Adrenal gland (tissue), 12 donors: ENCODE measurements around the gene WIPF1. TPM values are rescaled to one million over a fixed set of nuclear protein-coding genes. Genes with fewer than 3 reads are reported as not detected.

Experiments
- DNase-seq, 7 donors: peaks; one replicate each; pipeline ENCODE4 v3.0.0-alpha.2; 2019 to 2020
- H3K27ac ChIP-seq, 5 donors: fragments of 200-600 bp; sonication (generic) in 4 of 5; 1 replicate in 3 of 5; 2 replicates in 2 of 5; pipeline versions ENCODE4 v1.5.1 to v1.8.0; 2016 to 2020; ENCODE audit warnings: mild to moderate bottlenecking in 1 of 5
- H3K27me3 ChIP-seq: fragments of 200-600 bp; 2 replicates; pipeline ENCODE4 v1.8.0; 2021
- H3K36me3 ChIP-seq, 2 donors: fragments of 200-600 bp; replicated peaks in 1 of 2; 1 replicate in 1 of 2; 2 replicates in 1 of 2; pipeline versions ENCODE4 v1.5.1 to v1.8.0; 2018 to 2022
- H3K4me1 ChIP-seq, 2 donors: fragments of 200-600 bp; replicated peaks in 1 of 2; 1 replicate in 1 of 2; 2 replicates in 1 of 2; pipeline versions ENCODE4 v1.5.1 to v1.8.0; 2018 to 2021
- H3K4me3 ChIP-seq, 4 donors: fragments of 200-600 bp; sonication (generic) in 3 of 4; one replicate each; pipeline ENCODE4 v1.5.1; 2016 to 2018
- H3K9me3 ChIP-seq, 3 donors: fragments of 200-600 bp; sonication (generic) in 1 of 3; replicated peaks in 1 of 3; 1 replicate in 2 of 3; 2 replicates in 1 of 3; pipeline versions ENCODE4 v1.5.1 to v1.8.0; 2016 to 2021
- POLR2A ChIP-seq, 2 donors: fragments of 450-650 bp; IDR thresholded peaks; one replicate each; pipeline ENCODE4 v1.6.1; 2017; ENCODE audit warnings: antibody characterized with exemption in 2 of 2, mild to moderate bottlenecking in 2 of 2, moderate library complexity in 1 of 2
- whole genome bisulfite sequencing, 4 donors: extraction: QIAGEN DNeasy Blood & Tissue Kit in 2 of 4; methylation state at CpG; one replicate each; pipeline versions ENCODE4 v1.1.5 to v1.1.7; 2013 to 2017; 5-methylcytosine and 5-hydroxymethylcytosine counted together
- intact Hi-C, 2 donors: fragments of 100-400 bp; cut with DNase I; formaldehyde crosslinking; loops; one replicate each; pipeline versions ENCODE4 v1.14.1 to v1.15.0; 2022 to 2023
- polyA plus RNA-seq, 3 donors: library from polyadenylated mRNA; stranded (reverse); fragments of 200-250 nt in 2 of 3; fragments of 350-450 nt in 1 of 3; fragmentation: Illumina TruSeq in 1 of 3; extraction: RNeasy Lipid Tissue Mini Kit (QIAGEN cat#74804) in 1 of 3; gene quantifications; one replicate each; pipeline ENCODE4 v1.2.3, GENCODE V29; 2013 to 2014
- total RNA-seq, 9 donors: library from RNA; depleted of rRNA in 4 of 9; stranded (reverse); fragments of >200 nt in 4 of 9; fragments of 120-200 nt in 1 of 9; fragmentation: NEBNext Ultra II Directional in 1 of 9; extraction: Animal tissue kit (Norgen Biotek cat#: 25700) in 1 of 9; gene quantifications; one replicate each; pipeline versions ENCODE4 v1.1.0 to v1.2.4, GENCODE V29; 2013 to 2023
- TF ChIP-seq, protein P1 (sequence below), 6 experiments: fragments of 450-650 bp in 4 of 6; fragments of 200-600 bp in 2 of 6; sonication (generic) in 1 of 6; IDR thresholded peaks; 1 replicate in 5 of 6; 2 replicates in 1 of 6; pipeline versions ENCODE4 v1.5.1 to v1.8.0; 2016 to 2021; ENCODE audit warnings: antibody characterized with exemption in 6 of 6, mild to moderate bottlenecking in 2 of 6, moderate library complexity in 1 of 6
- donor health status: healthy with polysubstance abuse.
- donor health status: Bipolar disorder and iron deficiency.
- donor health status: DM: yes; HTN: yes; CAD: no.
- donor health status: DM: no; HTN: no; CAD: no.
- donor health status: DM: no; HTN: no; CAD: no.
- donor health status: DM: yes; HTN: yes; CAD: no.

The WIPF1 gene
- total and polyA plus RNA-seq, 12 donors: 4.8 to 42.4 (median 24.6) TPM

DNA sequence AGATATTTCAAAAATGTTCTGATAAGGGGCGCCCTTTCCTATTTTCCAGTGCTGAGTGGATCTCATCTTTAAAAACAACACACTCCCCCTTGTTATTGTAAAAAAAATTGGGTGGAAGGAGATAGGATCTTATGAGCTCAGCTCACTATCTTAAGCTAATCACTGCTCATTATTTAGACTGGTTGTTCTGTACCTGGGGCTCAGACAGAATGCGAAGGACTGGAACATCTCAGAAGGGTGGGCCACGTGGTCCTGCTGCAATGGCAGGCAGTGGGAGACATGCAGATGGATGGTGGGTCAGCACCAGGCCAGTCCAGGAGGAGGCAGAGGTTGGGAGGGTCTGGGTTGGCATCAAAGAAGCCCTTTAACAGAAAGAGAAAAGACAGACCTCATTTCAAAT is 62.5 kb downstream of the WIPF1 start:
- WGBS, 4 donors: 64 to 70% (median 69%) methylated on average over 3 of the region's 3 CpGs
- H3K4me1 ChIP-seq: no peaks in the 10 kb centered on the region
- no peaks in the 10 kb centered on the region for H3K27me3 ChIP-seq
- H3K36me3 ChIP-seq: no peaks in the 10 kb centered on the region
- TF ChIP-seq, protein P1, sequence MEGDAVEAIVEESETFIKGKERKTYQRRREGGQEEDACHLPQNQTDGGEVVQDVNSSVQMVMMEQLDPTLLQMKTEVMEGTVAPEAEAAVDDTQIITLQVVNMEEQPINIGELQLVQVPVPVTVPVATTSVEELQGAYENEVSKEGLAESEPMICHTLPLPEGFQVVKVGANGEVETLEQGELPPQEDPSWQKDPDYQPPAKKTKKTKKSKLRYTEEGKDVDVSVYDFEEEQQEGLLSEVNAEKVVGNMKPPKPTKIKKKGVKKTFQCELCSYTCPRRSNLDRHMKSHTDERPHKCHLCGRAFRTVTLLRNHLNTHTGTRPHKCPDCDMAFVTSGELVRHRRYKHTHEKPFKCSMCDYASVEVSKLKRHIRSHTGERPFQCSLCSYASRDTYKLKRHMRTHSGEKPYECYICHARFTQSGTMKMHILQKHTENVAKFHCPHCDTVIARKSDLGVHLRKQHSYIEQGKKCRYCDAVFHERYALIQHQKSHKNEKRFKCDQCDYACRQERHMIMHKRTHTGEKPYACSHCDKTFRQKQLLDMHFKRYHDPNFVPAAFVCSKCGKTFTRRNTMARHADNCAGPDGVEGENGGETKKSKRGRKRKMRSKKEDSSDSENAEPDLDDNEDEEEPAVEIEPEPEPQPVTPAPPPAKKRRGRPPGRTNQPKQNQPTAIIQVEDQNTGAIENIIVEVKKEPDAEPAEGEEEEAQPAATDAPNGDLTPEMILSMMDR (IDR thresholded peaks at IDR 0.05): no peak
- no peak for DNase-seq
- intact Hi-C loops: no loop called here
- no peaks in the 10 kb centered on the region for H3K9me3 ChIP-seq
- no peak overlapping the region for H3K27ac ChIP-seq
- H3K4me3 ChIP-seq: no peak overlapping the region

DNA sequence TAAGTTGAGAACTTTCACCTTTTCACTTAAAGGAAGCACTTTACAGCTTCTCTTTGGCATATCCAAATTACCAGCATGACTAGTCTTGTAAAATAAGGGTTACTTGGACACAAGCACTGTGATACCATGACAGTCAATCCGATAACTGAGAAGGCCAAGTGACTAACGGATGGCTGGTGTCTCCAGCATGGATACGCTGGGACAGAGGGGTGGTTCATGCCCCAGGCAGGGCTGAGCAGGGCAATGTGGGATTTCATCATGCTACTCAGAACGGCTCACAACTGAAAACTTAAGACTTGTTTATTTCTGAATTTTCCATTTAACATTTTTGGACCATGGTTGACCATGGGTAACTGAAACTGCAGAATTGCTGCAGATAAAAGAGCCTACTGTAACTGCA is 67.7 kb downstream of the WIPF1 start:
- Histone ChIP-seq H3K9me3 (no peaks in the 10 kb centered on the region), H3K36me3 (no peaks in the 10 kb centered on the region), H3K27ac (no peak overlapping the region), H3K4me3 (no peak overlapping the region), H3K4me1 (no peaks in the 10 kb centered on the region), H3K27me3 (no peaks in the 10 kb centered on the region)
- DNase-seq: peak in 1 of 7 donors; percentile 26
- WGBS, 4 donors: 57 to 70% (median 67%) methylated on average over 4 of the region's 4 CpGs
- TF ChIP-seq, protein P1 (IDR thresholded peaks at IDR 0.05): no peak
- TF ChIP-seq POLR2A (IDR thresholded peaks at IDR 0.05): no peak
- intact Hi-C loops: no loop called here

DNA sequence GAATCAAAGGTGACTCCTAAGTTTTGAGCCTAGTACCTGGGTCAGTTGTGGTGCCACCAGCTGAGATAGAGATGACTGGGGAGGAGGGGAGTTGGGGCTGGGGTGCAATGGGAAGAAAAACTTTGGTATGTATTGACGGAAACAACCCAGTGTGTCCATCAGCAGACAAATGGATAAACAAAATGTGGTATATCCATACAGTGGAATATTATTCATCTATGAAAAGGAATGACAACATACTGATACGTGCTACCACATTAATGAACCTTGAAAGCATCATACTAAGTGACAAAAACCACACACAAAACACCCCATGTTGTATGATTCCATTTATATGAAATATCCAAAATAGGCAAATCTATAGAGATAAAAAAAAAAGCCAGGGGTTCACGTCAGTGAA is 69.6 kb downstream of the WIPF1 start:
- WGBS, 4 donors: 80 to 89% (median 86%) methylated on average over 3 of the region's 3 CpGs
- Histone ChIP-seq H3K27ac (no peak overlapping the region), H3K9me3 (no peaks in the 10 kb centered on the region), H3K36me3 (no peaks in the 10 kb centered on the region), H3K4me3 (no peak overlapping the region), H3K27me3 (no peaks in the 10 kb centered on the region), H3K4me1 (no peaks in the 10 kb centered on the region)
- DNase-seq: no peak
- intact Hi-C loops: no loop called here
- no peak for TF ChIP-seq POLR2A (IDR thresholded peaks at IDR 0.05)
- TF ChIP-seq, protein P1 (IDR thresholded peaks at IDR 0.05): no peak

DNA sequence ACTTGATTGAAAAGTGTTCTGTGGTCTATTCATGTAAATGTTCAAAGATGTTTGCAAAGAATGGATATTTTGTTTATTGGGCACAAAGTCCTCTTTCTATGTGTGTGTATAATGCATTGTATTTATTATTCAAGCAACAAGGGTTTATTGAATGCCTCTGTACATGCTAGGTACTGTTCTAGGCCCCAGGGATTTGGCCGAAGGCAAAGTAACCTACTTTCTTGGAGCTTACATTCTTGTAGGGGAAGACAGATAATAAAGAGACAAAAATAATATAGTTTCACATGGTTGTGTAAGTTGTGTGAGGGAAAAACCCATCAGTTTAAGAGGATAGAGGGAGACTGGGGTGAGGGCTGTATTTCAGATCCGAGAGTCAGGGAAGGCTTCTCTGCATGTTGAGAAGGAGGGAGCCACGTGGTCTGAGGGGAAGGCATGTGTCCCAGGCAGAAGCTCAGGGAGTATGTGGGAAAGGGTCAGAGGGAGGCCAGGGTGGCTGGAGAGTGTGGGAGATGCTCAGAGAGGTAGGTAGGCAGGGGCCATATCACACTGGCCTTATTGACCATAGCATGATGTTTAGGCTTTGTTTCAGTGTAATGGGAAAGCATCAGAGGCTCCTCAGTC is 70.4 kb downstream of the WIPF1 start:
- Histone ChIP-seq H3K36me3 (no peaks in the 10 kb centered on the region), H3K4me1 (no peaks in the 10 kb centered on the region), H3K27me3 (no peaks in the 10 kb centered on the region), H3K27ac (no peak overlapping the region), H3K4me3 (no peak overlapping the region), H3K9me3 (no peaks in the 10 kb centered on the region)
- no peak for DNase-seq
- no peak for TF ChIP-seq POLR2A (IDR thresholded peaks at IDR 0.05)
- TF ChIP-seq, protein P1 (IDR thresholded peaks at IDR 0.05): no peak
- WGBS, 4 donors: 83 to 88% (median 87%) methylated on average over 3 of the region's 3 CpGs
- intact Hi-C loops: no loop called here
